Suprapubic skin (tissue), 4 donors: ENCODE results near the gene CEMIP2. TPM values are rescaled to one million over a fixed set of nuclear protein-coding genes. Genes with fewer than 3 reads are reported as not detected.
"Not testable (repeated sequence)": the region's sequence is repeated elsewhere in the genome, so short reads cannot be mapped to it uniquely, and the experiment has no call there.

Experiments used
- DNase-seq, 2 donors: peaks; one replicate each; pipeline ENCODE4 v3.0.0-alpha.2; 2019; ENCODE audit warnings: low spot score in 2 of 2
- H3K27ac ChIP-seq: fragments of 200-600 bp; sonication (generic); one replicate; pipeline ENCODE4 v1.5.1; 2019
- H3K27me3 ChIP-seq: fragments of 200-600 bp; sonication (generic); one replicate; pipeline ENCODE4 v1.5.1; 2019
- H3K36me3 ChIP-seq: fragments of 200-600 bp; sonication (generic); one replicate; pipeline ENCODE4 v1.5.1; 2019
- H3K4me1 ChIP-seq: fragments of 200-600 bp; sonication (generic); one replicate; pipeline ENCODE4 v1.5.1; 2019
- H3K4me3 ChIP-seq: fragments of 200-600 bp; sonication (generic); one replicate; pipeline ENCODE4 v1.5.1; 2019; ENCODE audit warnings: mild to moderate bottlenecking
- H3K9me3 ChIP-seq: fragments of 200-600 bp; sonication (generic); one replicate; pipeline ENCODE4 v1.5.1; 2019
- CTCF ChIP-seq, 2 donors: fragments of 200-600 bp in 1 of 2; fragments of 450-650 bp in 1 of 2; sonication (generic) in 1 of 2; IDR thresholded peaks; one replicate each; pipeline ENCODE4 v1.5.1; 2016 to 2019; ENCODE audit warnings: antibody characterized with exemption in 2 of 2, mild to moderate bottlenecking in 1 of 2, moderate library complexity in 1 of 2
- EP300 ChIP-seq: sonication (generic); formaldehyde crosslinking; IDR thresholded peaks from one replicate; pipeline ENCODE4 v1.6.1; 2017; ENCODE audit warnings: antibody characterized with exemption
- POLR2A ChIP-seq, 2 donors: fragments of 450-650 bp; IDR thresholded peaks; one replicate each; pipeline ENCODE4 v1.6.1; 2017; ENCODE audit warnings: antibody characterized with exemption in 2 of 2, mild to moderate bottlenecking in 2 of 2, moderate library complexity in 2 of 2
- POLR2AphosphoS5 ChIP-seq, 3 donors: sonication (generic); formaldehyde crosslinking; IDR thresholded peaks; one replicate each; pipeline ENCODE4 v1.6.1; 2017; ENCODE audit warnings: antibody characterized with exemption in 3 of 3
- WGBS: methylation state at CpG from one replicate; pipeline ENCODE4 v1.1.5; 2018; 5-methylcytosine and 5-hydroxymethylcytosine counted together
- total RNA-seq, 4 donors: library from RNA; depleted of rRNA; stranded (reverse); fragments of >200 nt; gene quantifications; one replicate each; pipeline ENCODE4 v1.1.0, GENCODE V29; 2016

Gene CEMIP2
- total RNA-seq, 4 donors from 2014 or later: 48.9 to 76.2 (median 66.1) TPM

- no peak for DNase-seq
- no peak for TF ChIP-seq CTCF (IDR thresholded peaks at IDR 0.05)
- no peak for TF ChIP-seq POLR2AphosphoS5 (IDR thresholded peaks at IDR 0.05)
- no peak for TF ChIP-seq POLR2A (IDR thresholded peaks at IDR 0.05)
- no peak for TF ChIP-seq EP300
- Histone ChIP-seq H3K4me3 (no peak overlapping the region), H3K27ac (no peak overlapping the region), H3K27me3 (no peaks in the 10 kb centered on the region), H3K9me3 (no peaks in the 10 kb centered on the region), H3K4me1 (peaks cover 12% of the 10 kb centered on the region), H3K36me3 (no peaks in the 10 kb centered on the region)
- 24% methylated on average over 2 of the region's 2 CpGs for WGBS
Observed at GRCh38 chr9:71663216-71663615, 105.1 kb downstream of the CEMIP2 start.

DNA sequence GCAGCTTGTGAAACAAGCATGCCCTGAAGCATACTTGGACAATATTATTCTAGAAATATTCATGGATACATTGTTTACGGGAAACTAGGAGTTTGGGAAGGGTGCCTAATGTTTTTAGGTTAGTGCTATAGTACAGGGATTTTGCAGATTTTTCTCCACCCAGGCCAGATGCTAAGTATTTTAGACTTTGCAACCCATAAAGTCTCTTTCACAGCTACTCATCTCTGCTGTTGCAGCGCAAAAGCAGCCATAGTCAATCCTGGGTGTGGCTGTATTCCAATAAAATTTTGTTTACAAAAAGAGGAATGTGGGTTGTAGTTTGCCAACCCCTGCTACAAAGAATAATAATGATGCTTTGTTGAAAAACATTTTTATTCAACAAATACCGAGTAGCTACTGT, 106.2 kb downstream of the CEMIP2 start:
- H3K27me3 ChIP-seq: no peaks in the 10 kb centered on the region
- no peak overlapping the region for H3K27ac ChIP-seq
- TF ChIP-seq EP300: no peak
- TF ChIP-seq POLR2A (IDR thresholded peaks at IDR 0.05): no peak
- TF ChIP-seq POLR2AphosphoS5 (IDR thresholded peaks at IDR 0.05): no peak
- no peak for TF ChIP-seq CTCF (IDR thresholded peaks at IDR 0.05)
- H3K4me3 ChIP-seq: no peak overlapping the region
- no peaks in the 10 kb centered on the region for H3K36me3 ChIP-seq
- H3K4me1 ChIP-seq: peaks cover 12% of the 10 kb centered on the region
- WGBS: 67% methylated on average over 3 of the region's 3 CpGs
- DNase-seq: no peak
- no peaks in the 10 kb centered on the region for H3K9me3 ChIP-seq

DNA sequence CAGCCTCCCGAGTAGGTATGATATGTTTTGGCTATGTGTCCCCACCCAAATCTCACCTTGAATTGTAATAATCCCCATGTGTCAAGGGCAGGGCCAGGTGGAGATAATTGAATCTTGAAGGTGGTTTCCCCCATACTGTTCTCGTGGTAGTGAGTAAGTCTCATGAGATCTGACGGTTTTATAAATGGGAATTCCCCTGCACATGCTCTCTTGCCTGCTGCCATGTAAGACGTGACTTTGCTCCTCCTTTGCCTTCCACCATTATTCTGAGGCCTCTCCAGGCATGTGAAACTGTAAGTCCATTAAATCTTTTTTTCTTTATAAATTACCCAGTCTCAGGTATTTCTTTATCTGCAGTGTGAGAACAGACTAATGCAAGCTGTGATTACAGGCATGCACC, 111.0 kb downstream of the CEMIP2 start:
- not testable (repeated sequence) for DNase-seq, H3K4me1 ChIP-seq, H3K36me3 ChIP-seq, H3K9me3 ChIP-seq, H3K4me3 ChIP-seq, H3K27me3 ChIP-seq, H3K27ac ChIP-seq
- 81% methylated on average over 4 of the region's 4 CpGs for WGBS

GRCh38 chr9:71656496-71656895, 111.8 kb downstream of the CEMIP2 start:
- 79% methylated on average over 1 of the region's 1 CpG for WGBS
- DNase-seq: no peak

GRCh38 chr9:71655778-71656177, 112.5 kb downstream of the CEMIP2 start:
- no peaks in the 10 kb centered on the region for H3K27me3 ChIP-seq
- no peaks in the 10 kb centered on the region for H3K4me1 ChIP-seq
- no peaks in the 10 kb centered on the region for H3K9me3 ChIP-seq
- H3K36me3 ChIP-seq: no peaks in the 10 kb centered on the region
- TF ChIP-seq POLR2AphosphoS5 (IDR thresholded peaks at IDR 0.05) (no peak), POLR2A (IDR thresholded peaks at IDR 0.05) (no peak), CTCF (IDR thresholded peaks at IDR 0.05) (no peak), EP300 (no peak)
- H3K4me3 ChIP-seq: no peak overlapping the region
- WGBS: 93% methylated on average over 1 of the region's 1 CpG
- DNase-seq: no peak
- no peak overlapping the region for H3K27ac ChIP-seq

More at GRCh38 chr9:71656496-71656895, 111.8 kb downstream of the CEMIP2 start:
- Histone ChIP-seq H3K4me1 (no peaks in the 10 kb centered on the region), H3K36me3 (no peaks in the 10 kb centered on the region), H3K27ac (no peak overlapping the region), H3K9me3 (no peaks in the 10 kb centered on the region), H3K4me3 (no peak overlapping the region), H3K27me3 (no peaks in the 10 kb centered on the region)
- TF ChIP-seq POLR2A (IDR thresholded peaks at IDR 0.05): no peak
- no peak for TF ChIP-seq POLR2AphosphoS5 (IDR thresholded peaks at IDR 0.05)
- TF ChIP-seq CTCF (IDR thresholded peaks at IDR 0.05): no peak
- no peak for TF ChIP-seq EP300

GRCh38 chr9:71655141-71655540, 113.2 kb downstream of the CEMIP2 start:
- Histone ChIP-seq H3K4me3 (no peak overlapping the region), H3K27ac (no peak overlapping the region)
- WGBS: 68% methylated on average over 6 of the region's 6 CpGs

More at GRCh38 chr9:71655141-71655540, 113.2 kb downstream of the CEMIP2 start:
- Histone ChIP-seq H3K27me3 (no peaks in the 10 kb centered on the region), H3K4me1 (no peaks in the 10 kb centered on the region), H3K36me3 (no peaks in the 10 kb centered on the region), H3K9me3 (no peaks in the 10 kb centered on the region)
- TF ChIP-seq POLR2AphosphoS5 (IDR thresholded peaks at IDR 0.05) (no peak), EP300 (no peak), POLR2A (IDR thresholded peaks at IDR 0.05) (no peak), CTCF (IDR thresholded peaks at IDR 0.05) (no peak)
- no peak for DNase-seq
